A549 (cell line): ENCODE measurements around the gene SLC11A1. TPM values are rescaled to one million over a fixed set of nuclear protein-coding genes. Genes with fewer than 3 reads are reported as not detected.

Source experiments
- ATAC-seq, 2 experiments: fragments of 200-7000 bp in 1 of 2; fragments of >200 bp in 1 of 2; cut with Nextera tagmentation in 1 of 2; cut with Tn5 transposase in 1 of 2; 3 replicates each; pipeline versions ENCODE4 v1.8.0 to v1.9.1; 2018 to 2020; ENCODE audit warnings: mild to moderate bottlenecking in 1 of 2, moderate library complexity in 1 of 2
- CTCF ChIA-PET: fragments of 300-600 bp; sonication (Branson Sonifier 250); formaldehyde crosslinking; extraction: SDS; loops from one replicate; lab custom pipeline; 2021; ENCODE audit warnings: antibody characterized with exemption, inconsistent platforms; lab: Yijun Ruan, JAX
- POLR2A ChIA-PET: fragments of 350-600 bp; formaldehyde crosslinking; extraction: SDS; loops from one replicate; lab custom pipeline; 2021; ENCODE audit warnings: antibody characterized with exemption, inconsistent platforms; lab: Yijun Ruan, JAX
- DNase-seq, 2 experiments: peaks; one replicate each; pipeline versions ENCODE4 v3.0.0 to v3.0.0-alpha.2; 2011 to 2016; ENCODE audit warnings: low read depth in 1 of 2, low spot score in 1 of 2
- FAIRE-seq: peaks from 2 replicates; lab custom pipeline; 2011; peaks lifted over from hg19 to GRCh38; lab: Jason Lieb, UNC
- H3K27ac ChIP-seq, 2 experiments: fragments of >200 bp; sonication (Bioruptor Twin); formaldehyde crosslinking; 3 replicates each; pipeline ENCODE4 v1.5.1; 2016 to 2017
- H3K4me1 ChIP-seq: fragments of >200 bp; sonication (Bioruptor Twin); formaldehyde crosslinking; 3 replicates; pipeline ENCODE4 v1.6.1; 2016
- H3K4me2 ChIP-seq: fragments of >200 bp; sonication (Bioruptor Twin); formaldehyde crosslinking; 3 replicates; pipeline ENCODE4 v1.6.1; 2016
- H3K4me3 ChIP-seq: fragments of >200 bp; sonication (Bioruptor Twin); formaldehyde crosslinking; 3 replicates; pipeline ENCODE4 v1.5.1; 2016
- H3K9me3 ChIP-seq: fragments of >200 bp; sonication (Bioruptor Twin); formaldehyde crosslinking; 3 replicates; pipeline ENCODE4 v1.6.1; 2016
- CBX2 ChIP-seq: fragments of 200-600 bp; sonication (generic); IDR thresholded peaks from 2 replicates; pipeline ENCODE4 v1.6.1; 2016; ENCODE audit warnings: low read depth, mild to moderate bottlenecking, borderline replicate concordance
- CBX8 ChIP-seq: fragments of 200-600 bp; sonication (generic); IDR thresholded peaks from 2 replicates; pipeline ENCODE4 v1.6.1; 2016
- CEBPB ChIP-seq, 2 experiments: fragments of >200 bp in 1 of 2; sonication (Bioruptor Twin) in 1 of 2; formaldehyde crosslinking in 1 of 2; IDR thresholded peaks; 2 replicates each; pipeline ENCODE4 v1.6.1; 2012 to 2016
- CHD4 ChIP-seq: fragments of 200-600 bp; sonication (generic); IDR thresholded peaks from 2 replicates; pipeline ENCODE4 v1.6.1; 2016; ENCODE audit warnings: antibody characterized with exemption, mild to moderate bottlenecking, borderline replicate concordance
- EHMT2 ChIP-seq: fragments of 200-600 bp; sonication (generic); IDR thresholded peaks from 2 replicates; pipeline ENCODE4 v1.6.1; 2016; ENCODE audit warnings: antibody characterized with exemption, low read depth, mild to moderate bottlenecking, moderate library complexity
- EP300 ChIP-seq, 2 experiments: fragments of >200 bp; sonication (Bioruptor Twin); formaldehyde crosslinking; IDR thresholded peaks; 2 replicates in 1 of 2; 3 replicates in 1 of 2; pipeline ENCODE4 v1.6.1; 2016 to 2017
- ESRRA ChIP-seq: fragments of 150-350 bp; IDR thresholded peaks from 2 replicates; pipeline ENCODE4 v1.6.1; 2014; ENCODE audit warnings: mild to moderate bottlenecking, low read length, borderline replicate concordance
- FOSB ChIP-seq: fragments of 250-450 bp; sonication (Bioruptor Pico); IDR thresholded peaks from 2 replicates; pipeline ENCODE4 v1.5.0; 2020; ENCODE audit warnings: mild to moderate bottlenecking, moderate library complexity
- GATA3 ChIP-seq: IDR thresholded peaks from 2 replicates; pipeline ENCODE4 v1.6.1; 2012; ENCODE audit warnings: borderline replicate concordance
- HDAC2 ChIP-seq: fragments of 200-600 bp; sonication (generic); IDR thresholded peaks from 2 replicates; pipeline ENCODE4 v1.6.1; 2016
- HEYL ChIP-seq: fragments of 250-450 bp; sonication (Bioruptor Pico); IDR thresholded peaks from 2 replicates; pipeline ENCODE4 v1.8.0; 2021; ENCODE audit warnings: mild to moderate bottlenecking, moderate library complexity
- HOXA7 ChIP-seq: fragments of 250-450 bp; sonication (Bioruptor Pico); IDR thresholded peaks from 2 replicates; pipeline ENCODE4 v1.5.0; 2020; ENCODE audit warnings: mild to moderate bottlenecking, moderate library complexity
- HOXB5 ChIP-seq: fragments of 250-450 bp; sonication (Bioruptor Pico); IDR thresholded peaks from 2 replicates; pipeline ENCODE4 v1.5.0; 2020; ENCODE audit warnings: mild to moderate bottlenecking, moderate library complexity
- JUN ChIP-seq, 2 experiments: fragments of >200 bp; sonication (Bioruptor Twin); formaldehyde crosslinking; IDR thresholded peaks; 2 replicates in 1 of 2; 3 replicates in 1 of 2; pipeline ENCODE4 v1.6.1; 2016 to 2017
- JUNB ChIP-seq: fragments of >200 bp; sonication (Bioruptor Twin); formaldehyde crosslinking; IDR thresholded peaks from 2 replicates; pipeline ENCODE4 v1.6.1; 2016
- KDM5A ChIP-seq: fragments of 200-600 bp; sonication (generic); IDR thresholded peaks from 2 replicates; pipeline ENCODE4 v1.6.1; 2016; ENCODE audit warnings: antibody characterized with exemption, mild to moderate bottlenecking
- MYC ChIP-seq: IDR thresholded peaks from 2 replicates; pipeline ENCODE4 v1.6.1; 2012; ENCODE audit warnings: mild to moderate bottlenecking, inconsistent platforms, low read length, improper control_type of control experiment, borderline replicate concordance
- NFE2L2 ChIP-seq: fragments of 150-350 bp; conservative IDR thresholded peaks from 2 replicates; pipeline ENCODE4 v1.6.1; 2014; ENCODE audit warnings: low read length
- PHF8 ChIP-seq: fragments of 200-600 bp; sonication (generic); IDR thresholded peaks from 2 replicates; pipeline ENCODE4 v1.6.1; 2016; ENCODE audit warnings: low read depth, mild to moderate bottlenecking, antibody characterized with exemption, moderate library complexity, borderline replicate concordance
- POLR2A ChIP-seq: IDR thresholded peaks from 2 replicates; pipeline ENCODE4 v1.6.1; 2012; ENCODE audit warnings: mild to moderate bottlenecking, low read length
- RAD21 ChIP-seq, 2 experiments: fragments of >200 bp in 1 of 2; sonication (Bioruptor Twin) in 1 of 2; formaldehyde crosslinking in 1 of 2; IDR thresholded peaks in 1 of 2; conservative IDR thresholded peaks in 1 of 2; 2 replicates in 1 of 2; 3 replicates in 1 of 2; pipeline ENCODE4 v1.6.1; 2012 to 2018; ENCODE audit warnings: inconsistent platforms in 1 of 2
- RARB ChIP-seq: fragments of 250-450 bp; sonication (Bioruptor Pico); IDR thresholded peaks from 2 replicates; pipeline ENCODE4 v1.8.0; 2021; ENCODE audit warnings: mild to moderate bottlenecking, moderate library complexity
- RCOR1 ChIP-seq: fragments of 150-350 bp; IDR thresholded peaks from 2 replicates; pipeline ENCODE4 v1.6.1; 2014; ENCODE audit warnings: antibody characterized with exemption, low read length, low read depth
- RFX5 ChIP-seq: fragments of 450-650 bp; IDR thresholded peaks from 2 replicates; pipeline ENCODE4 v1.7.1; 2014; ENCODE audit warnings: antibody characterized with exemption, mild to moderate bottlenecking, moderate library complexity
- RNF2 ChIP-seq: fragments of 200-600 bp; sonication (generic); IDR thresholded peaks from 2 replicates; pipeline ENCODE4 v1.6.1; 2016; ENCODE audit warnings: low read depth, mild to moderate bottlenecking, antibody characterized with exemption, moderate library complexity, borderline replicate concordance
- SMC3 ChIP-seq: fragments of >200 bp; sonication (Bioruptor Twin); formaldehyde crosslinking; IDR thresholded peaks from 3 replicates; pipeline ENCODE4 v1.6.1; 2018; ENCODE audit warnings: inconsistent platforms
- SREBF2 ChIP-seq: fragments of 450-650 bp; IDR thresholded peaks from 2 replicates; pipeline ENCODE4 v1.6.1; 2014; ENCODE audit warnings: mild to moderate bottlenecking, moderate library complexity
- TFCP2L1 ChIP-seq: fragments of 250-450 bp; sonication (Bioruptor Pico); IDR thresholded peaks from 2 replicates; pipeline ENCODE4 v1.5.0; 2021; ENCODE audit warnings: mild to moderate bottlenecking
- TP53 ChIP-seq: fragments of 250-450 bp; sonication (Bioruptor Pico); IDR thresholded peaks from 2 replicates; pipeline ENCODE4 v1.5.0; 2021; ENCODE audit warnings: mild to moderate bottlenecking, moderate library complexity
- ZC3H11A ChIP-seq: fragments of 450-650 bp; IDR thresholded peaks from 2 replicates; pipeline ENCODE4 v1.6.1; 2014; ENCODE audit warnings: antibody characterized with exemption, mild to moderate bottlenecking
- ZFP36 ChIP-seq: fragments of 450-650 bp; IDR thresholded peaks from 2 replicates; pipeline ENCODE4 v1.6.1; 2014; ENCODE audit warnings: borderline replicate concordance; ENCODE audit not compliant: partially characterized antibody
- ZSCAN20 ChIP-seq: fragments of 250-450 bp; sonication (Bioruptor Pico); IDR thresholded peaks from 2 replicates; pipeline ENCODE4 v1.8.0; 2022; ENCODE audit warnings: mild to moderate bottlenecking, moderate library complexity
- WGBS: methylation state at CpG from one replicate; pipeline ENCODE4 v1.1.6; 2017; ENCODE audit errors: missing lambda C conversion rate; 5-methylcytosine and 5-hydroxymethylcytosine counted together
- polyA plus RNA-seq, 4 experiments: library from polyadenylated mRNA; depleted of rRNA in 3 of 4; stranded (reverse); fragments of >200 nt; fragmentation: RNase III in 1 of 4; extraction: RNeasy Plus Mini Kit Qiagen cat#74134 plus additional on column Dnase treatment in 1 of 4; gene quantifications; 2 replicates in 3 of 4; 3 replicates in 1 of 4; pipeline ENCODE4 v1.2.3, GENCODE V29; 2011 to 2017
- TF ChIP-seq, protein P1 (sequence below): fragments of >200 bp; sonication (Bioruptor Twin); formaldehyde crosslinking; IDR thresholded peaks from 2 replicates; pipeline ENCODE4 v1.6.1; 2016
- TF ChIP-seq, protein P2 (sequence below): fragments of 200-600 bp; sonication (generic); IDR thresholded peaks from 2 replicates; pipeline ENCODE4 v1.6.1; 2016; ENCODE audit warnings: antibody characterized with exemption, mild to moderate bottlenecking, moderate library complexity
- TF ChIP-seq, protein P3 (sequence below): fragments of 250-450 bp; sonication (Bioruptor Pico); IDR thresholded peaks from 2 replicates; pipeline ENCODE4 v1.5.0; 2020; ENCODE audit warnings: low read depth, mild to moderate bottlenecking, moderate library complexity
- TF ChIP-seq, protein P4 (sequence below): fragments of 450-650 bp; IDR thresholded peaks from 2 replicates; pipeline ENCODE4 v1.6.1; 2014; ENCODE audit warnings: antibody characterized with exemption
- TF ChIP-seq, protein P5 (sequence below): fragments of 150-350 bp; IDR thresholded peaks from 2 replicates; pipeline ENCODE4 v1.6.1; 2014; ENCODE audit warnings: low read depth, mild to moderate bottlenecking, low read length

SLC11A1 gene
- polyA plus RNA-seq, 2 of the 4 experiments (the other 2 are of a cell fraction), result 0.18 to 0.52 TPM

DNA sequence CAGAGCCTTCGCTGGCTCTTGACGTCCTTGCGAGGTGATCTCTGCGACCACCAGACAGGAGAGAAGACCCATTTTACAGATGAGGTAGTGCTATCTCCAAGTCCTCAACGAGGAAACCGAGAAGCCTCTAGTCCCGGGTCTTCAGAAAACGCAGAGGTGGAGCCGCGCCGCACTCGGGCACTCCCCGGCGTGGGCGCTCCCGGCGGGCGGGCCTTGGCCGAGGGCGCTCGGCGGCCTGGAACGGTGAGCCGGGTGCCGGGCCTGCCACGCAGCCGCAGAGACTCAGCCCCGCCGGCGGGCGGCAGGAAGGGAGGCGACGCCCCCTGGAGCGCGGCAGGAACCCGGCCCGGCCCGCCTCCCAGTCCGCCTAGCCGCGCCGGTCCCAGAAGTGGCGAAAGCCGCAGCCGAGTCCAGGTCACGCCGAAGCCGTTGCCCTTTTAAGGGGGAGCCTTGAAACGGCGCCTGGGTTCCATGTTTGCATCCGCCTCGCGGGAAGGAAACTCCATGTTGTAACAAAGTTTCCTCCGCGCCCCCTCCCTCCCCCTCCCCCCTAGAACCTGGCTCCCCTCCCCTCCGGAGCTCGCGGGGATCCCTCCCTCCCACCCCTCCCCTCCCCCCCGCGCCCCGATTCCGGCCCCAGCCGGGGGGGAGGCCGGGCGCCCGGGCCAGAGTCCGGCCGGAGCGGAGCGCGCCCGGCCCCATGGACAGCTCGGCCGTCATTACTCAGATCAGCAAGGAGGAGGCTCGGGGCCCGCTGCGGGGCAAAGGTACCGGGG lies 17.5 kb downstream of the SLC11A1 start, which contains the start of gene CTDSP1:
Gene CTDSP1 (plus strand): TSS at position 478 of the 776 bp plus-strand sequence. CDS start 223 bp downstream, at position 701.
- FAIRE-seq, result no peak
- Histone ChIP-seq H3K4me1 (peaks cover 39% of the 10 kb centered on the region), H3K4me3 (peak within 1 kb of the TSS; percentile 94), H3K9me3 (no peaks in the 10 kb centered on the region), H3K27ac (peak within 1 kb of the TSS; percentile 98 to 100), H3K4me2 (peak within 1 kb of the TSS; percentile 90)
- 2% methylated on average over 30 of the region's 78 CpGs for WGBS
- peak; percentile 36 to 49 for ATAC-seq
- ChIA-PET CTCF (no interaction called here), POLR2A (no interaction called here)
- DNase-seq, result peak; percentile 86 to 96
- TF ChIP-seq HDAC2 (peak; percentile 51; the same call in 1 of the 2 replicates), RNF2 (no peak; the same call in none of the 2 replicates), RARB (CRISPR knock-in tag) (no peak), EP300 (IDR thresholded peaks at IDR 0.05) (no peak), TFCP2L1 (CRISPR knock-in tag) (no peak), CBX2 (no peak), CHD4 (no peak), RFX5 (no peak), HEYL (CRISPR knock-in tag) (no peak), SMC3 (no peak), JUNB (no peak), ZSCAN20 (CRISPR knock-in tag) (no peak), TP53 (CRISPR knock-in tag) (peak; percentile 74; the same call in 1 of the 2 replicates), RAD21 (conservative IDR thresholded peaks at IDR 0.05 in 1 of 2, IDR thresholded peaks at IDR 0.05 in 1 of 2) (no peak; a peak in 1 of 5 replicates), CEBPB (IDR thresholded peaks at IDR 0.05) (peak in 1 of 2 experiments; percentile 59; a peak in 2 of 4 replicates), FOSB (CRISPR knock-in tag) (no peak), NFE2L2 (no peak), RCOR1 (no peak), KDM5A (no peak), GATA3 (no peak; the same call in 1 of the 2 replicates), ZFP36 (no peak), SREBF2 (no peak), HOXB5 (CRISPR knock-in tag) (peak; percentile 66), HOXA7 (CRISPR knock-in tag) (no peak), MYC (no peak; the same call in 1 of the 2 replicates), POLR2A (peak; percentile 54), EHMT2 (no peak), PHF8 (no peak), JUN (IDR thresholded peaks at IDR 0.05) (peak; percentile 77 to 96), ESRRA (no peak), ZC3H11A (no peak), CBX8 (no peak)
- TF ChIP-seq, protein P1, sequence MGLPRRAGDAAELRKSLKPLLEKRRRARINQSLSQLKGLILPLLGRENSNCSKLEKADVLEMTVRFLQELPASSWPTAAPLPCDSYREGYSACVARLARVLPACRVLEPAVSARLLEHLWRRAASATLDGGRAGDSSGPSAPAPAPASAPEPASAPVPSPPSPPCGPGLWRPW, result no peak
- TF ChIP-seq, protein P2, sequence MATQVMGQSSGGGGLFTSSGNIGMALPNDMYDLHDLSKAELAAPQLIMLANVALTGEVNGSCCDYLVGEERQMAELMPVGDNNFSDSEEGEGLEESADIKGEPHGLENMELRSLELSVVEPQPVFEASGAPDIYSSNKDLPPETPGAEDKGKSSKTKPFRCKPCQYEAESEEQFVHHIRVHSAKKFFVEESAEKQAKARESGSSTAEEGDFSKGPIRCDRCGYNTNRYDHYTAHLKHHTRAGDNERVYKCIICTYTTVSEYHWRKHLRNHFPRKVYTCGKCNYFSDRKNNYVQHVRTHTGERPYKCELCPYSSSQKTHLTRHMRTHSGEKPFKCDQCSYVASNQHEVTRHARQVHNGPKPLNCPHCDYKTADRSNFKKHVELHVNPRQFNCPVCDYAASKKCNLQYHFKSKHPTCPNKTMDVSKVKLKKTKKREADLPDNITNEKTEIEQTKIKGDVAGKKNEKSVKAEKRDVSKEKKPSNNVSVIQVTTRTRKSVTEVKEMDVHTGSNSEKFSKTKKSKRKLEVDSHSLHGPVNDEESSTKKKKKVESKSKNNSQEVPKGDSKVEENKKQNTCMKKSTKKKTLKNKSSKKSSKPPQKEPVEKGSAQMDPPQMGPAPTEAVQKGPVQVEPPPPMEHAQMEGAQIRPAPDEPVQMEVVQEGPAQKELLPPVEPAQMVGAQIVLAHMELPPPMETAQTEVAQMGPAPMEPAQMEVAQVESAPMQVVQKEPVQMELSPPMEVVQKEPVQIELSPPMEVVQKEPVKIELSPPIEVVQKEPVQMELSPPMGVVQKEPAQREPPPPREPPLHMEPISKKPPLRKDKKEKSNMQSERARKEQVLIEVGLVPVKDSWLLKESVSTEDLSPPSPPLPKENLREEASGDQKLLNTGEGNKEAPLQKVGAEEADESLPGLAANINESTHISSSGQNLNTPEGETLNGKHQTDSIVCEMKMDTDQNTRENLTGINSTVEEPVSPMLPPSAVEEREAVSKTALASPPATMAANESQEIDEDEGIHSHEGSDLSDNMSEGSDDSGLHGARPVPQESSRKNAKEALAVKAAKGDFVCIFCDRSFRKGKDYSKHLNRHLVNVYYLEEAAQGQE, result no peak
- TF ChIP-seq, protein P3, sequence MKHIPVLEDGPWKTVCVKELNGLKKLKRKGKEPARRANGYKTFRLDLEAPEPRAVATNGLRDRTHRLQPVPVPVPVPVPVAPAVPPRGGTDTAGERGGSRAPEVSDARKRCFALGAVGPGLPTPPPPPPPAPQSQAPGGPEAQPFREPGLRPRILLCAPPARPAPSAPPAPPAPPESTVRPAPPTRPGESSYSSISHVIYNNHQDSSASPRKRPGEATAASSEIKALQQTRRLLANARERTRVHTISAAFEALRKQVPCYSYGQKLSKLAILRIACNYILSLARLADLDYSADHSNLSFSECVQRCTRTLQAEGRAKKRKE (CRISPR knock-in tag), result 0 out of 2 replicates have a peak, but pooled peaks have one; percentile 13
- TF ChIP-seq, protein P4, sequence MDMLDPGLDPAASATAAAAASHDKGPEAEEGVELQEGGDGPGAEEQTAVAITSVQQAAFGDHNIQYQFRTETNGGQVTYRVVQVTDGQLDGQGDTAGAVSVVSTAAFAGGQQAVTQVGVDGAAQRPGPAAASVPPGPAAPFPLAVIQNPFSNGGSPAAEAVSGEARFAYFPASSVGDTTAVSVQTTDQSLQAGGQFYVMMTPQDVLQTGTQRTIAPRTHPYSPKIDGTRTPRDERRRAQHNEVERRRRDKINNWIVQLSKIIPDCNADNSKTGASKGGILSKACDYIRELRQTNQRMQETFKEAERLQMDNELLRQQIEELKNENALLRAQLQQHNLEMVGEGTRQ, result no peak
- TF ChIP-seq, protein P5, sequence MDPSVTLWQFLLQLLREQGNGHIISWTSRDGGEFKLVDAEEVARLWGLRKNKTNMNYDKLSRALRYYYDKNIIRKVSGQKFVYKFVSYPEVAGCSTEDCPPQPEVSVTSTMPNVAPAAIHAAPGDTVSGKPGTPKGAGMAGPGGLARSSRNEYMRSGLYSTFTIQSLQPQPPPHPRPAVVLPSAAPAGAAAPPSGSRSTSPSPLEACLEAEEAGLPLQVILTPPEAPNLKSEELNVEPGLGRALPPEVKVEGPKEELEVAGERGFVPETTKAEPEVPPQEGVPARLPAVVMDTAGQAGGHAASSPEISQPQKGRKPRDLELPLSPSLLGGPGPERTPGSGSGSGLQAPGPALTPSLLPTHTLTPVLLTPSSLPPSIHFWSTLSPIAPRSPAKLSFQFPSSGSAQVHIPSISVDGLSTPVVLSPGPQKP, result no peak
